K562 (cell line): ENCODE measurements around the gene COLQ. TPM values are rescaled to one million over a fixed set of nuclear protein-coding genes. Genes with fewer than 3 reads are reported as not detected.

Experiments used
- HNRNPUL1 ChIP-seq: fragments of 200-400 bp; formaldehyde crosslinking; IDR thresholded peaks from 2 replicates; pipeline ENCODE4 v1.6.1; 2017; ENCODE audit warnings: low read length
- HSF4 ChIP-seq: fragments of 250-450 bp; sonication (Bioruptor Pico); IDR thresholded peaks from 2 replicates; pipeline ENCODE4 v2.1.2; 2022; ENCODE audit warnings: mild to moderate bottlenecking, moderate library complexity, borderline replicate concordance
- JUNB ChIP-seq: fragments of 450-650 bp; formaldehyde crosslinking; conservative IDR thresholded peaks from 2 replicates; pipeline ENCODE4 v1.4.0; 2020; ENCODE audit warnings: mild to moderate bottlenecking
- MEF2A ChIP-seq: IDR thresholded peaks from 2 replicates; pipeline ENCODE4 v1.6.1; 2011; ENCODE audit warnings: low read depth, mild to moderate bottlenecking, low read length, moderate library complexity; ENCODE audit not compliant: control insufficient read depth
- MLLT1 ChIP-seq, 2 experiments: fragments of 450-650 bp; IDR thresholded peaks; 2 replicates each; pipeline ENCODE4 v1.6.1; 2016
- NR1H2 ChIP-seq: sonication (generic); formaldehyde crosslinking; IDR thresholded peaks from 2 replicates; pipeline ENCODE4 v1.4.0; 2020; ENCODE audit warnings: mild to moderate bottlenecking, missing genetic modification reagents
- PHB ChIP-seq: fragments of 250-450 bp; sonication (Bioruptor Pico); IDR thresholded peaks from 2 replicates; pipeline ENCODE4 v1.5.0; 2021
- RHOXF2B ChIP-seq: fragments of 250-450 bp; sonication (Bioruptor Pico); conservative IDR thresholded peaks from 2 replicates; pipeline ENCODE4 v1.5.1; 2021
- SIN3A ChIP-seq, 2 experiments: fragments of 150-350 bp in 1 of 2; IDR thresholded peaks; 2 replicates each; pipeline ENCODE4 v1.6.1; 2011 to 2016; ENCODE audit warnings: borderline replicate concordance in 2 of 2, low read depth in 2 of 2, low read length in 2 of 2, mild to moderate bottlenecking in 2 of 2, moderate library complexity in 2 of 2; ENCODE audit not compliant: control insufficient read depth in 1 of 2
- SMAD3 ChIP-seq: fragments of 450-650 bp; formaldehyde crosslinking; conservative IDR thresholded peaks from 2 replicates; pipeline ENCODE4 v1.4.0; 2020; ENCODE audit warnings: mild to moderate bottlenecking
- SRSF7 ChIP-seq: fragments of 200-400 bp; formaldehyde crosslinking; optimal IDR thresholded peaks from 2 replicates; pipeline ENCODE3; 2017; ENCODE audit warnings: mild to moderate bottlenecking, low read depth, low read length
- TAF7 ChIP-seq: fragments of 450-650 bp; IDR thresholded peaks from 2 replicates; pipeline ENCODE4 v1.6.1; 2016; ENCODE audit warnings: missing genetic modification characterization, missing compliant biosample characterization
- TBP ChIP-seq: optimal IDR thresholded peaks from 2 replicates; pipeline ENCODE3; 2011; ENCODE audit warnings: low read depth, low read length, improper control_type of control experiment
- UBTF ChIP-seq, 2 experiments: IDR thresholded peaks; 2 replicates each; pipeline ENCODE4 v1.6.1; 2012; ENCODE audit warnings: improper control_type of control experiment in 2 of 2, low read depth in 2 of 2, low read length in 2 of 2, borderline replicate concordance in 1 of 2
- XRCC5 ChIP-seq: fragments of 200-400 bp; formaldehyde crosslinking; IDR thresholded peaks from 2 replicates; pipeline ENCODE4 v1.6.1; 2017; ENCODE audit warnings: low read depth, mild to moderate bottlenecking, low read length
- ZZZ3 ChIP-seq: fragments of 450-650 bp; IDR thresholded peaks from 2 replicates; pipeline ENCODE4 v1.6.1; 2016; ENCODE audit warnings: antibody characterized with exemption, mild to moderate bottlenecking, moderate library complexity
- polyA plus RNA-seq, 8 experiments: library from polyadenylated mRNA; depleted of rRNA in 4 of 8; stranded (reverse) in 5 of 8; unstranded in 3 of 8; fragments of >200 nt; fragmentation: Nextera tagmentation in 2 of 8; fragmentation: Illumina TruSeq in 1 of 8; extraction: Ambion mirVana in 2 of 8; extraction: Trizol in 1 of 8; gene quantifications; 2 replicates each; pipeline versions ENCODE4 v1.2.1 to v1.2.3, GENCODE V29; 2011 to 2014; ENCODE audit warnings: inconsistent platforms in 1 of 8, missing spikeins in 1 of 8
- total RNA-seq, 7 experiments: library from RNA; depleted of rRNA in 6 of 7; stranded (reverse); fragments of >200 nt in 6 of 7; fragmentation: Illumina TruSeq in 2 of 7; extraction: Trizol in 2 of 7; gene quantifications; 2 replicates each; pipeline versions ENCODE4 v1.2.1 to v1.2.3, GENCODE V29; 2011 to 2021; ENCODE audit warnings: low replicate concordance in 1 of 7
- TF ChIP-seq, protein P1 (sequence below): fragments of 450-650 bp; IDR thresholded peaks from 2 replicates; pipeline ENCODE4 v1.7.0; 2016; ENCODE audit warnings: borderline replicate concordance
- TF ChIP-seq, protein P2 (sequence below): IDR thresholded peaks from 2 replicates; pipeline ENCODE4 v1.6.1; 2016; ENCODE audit warnings: missing genetic modification characterization, missing compliant biosample characterization
- TF ChIP-seq, protein P3 (sequence below): fragments of 250-450 bp; sonication (Bioruptor Pico); IDR thresholded peaks from 2 replicates; pipeline ENCODE4 v1.4.0; 2020; ENCODE audit warnings: borderline replicate concordance

COLQ gene
- total and polyA plus RNA-seq, 9 of the 15 experiments (the other 6 are each of a cell fraction or from before 2014, with no cell fraction given), result 0.04 to 0.36 (median 0.27) TPM; not detected in 4

DNA sequence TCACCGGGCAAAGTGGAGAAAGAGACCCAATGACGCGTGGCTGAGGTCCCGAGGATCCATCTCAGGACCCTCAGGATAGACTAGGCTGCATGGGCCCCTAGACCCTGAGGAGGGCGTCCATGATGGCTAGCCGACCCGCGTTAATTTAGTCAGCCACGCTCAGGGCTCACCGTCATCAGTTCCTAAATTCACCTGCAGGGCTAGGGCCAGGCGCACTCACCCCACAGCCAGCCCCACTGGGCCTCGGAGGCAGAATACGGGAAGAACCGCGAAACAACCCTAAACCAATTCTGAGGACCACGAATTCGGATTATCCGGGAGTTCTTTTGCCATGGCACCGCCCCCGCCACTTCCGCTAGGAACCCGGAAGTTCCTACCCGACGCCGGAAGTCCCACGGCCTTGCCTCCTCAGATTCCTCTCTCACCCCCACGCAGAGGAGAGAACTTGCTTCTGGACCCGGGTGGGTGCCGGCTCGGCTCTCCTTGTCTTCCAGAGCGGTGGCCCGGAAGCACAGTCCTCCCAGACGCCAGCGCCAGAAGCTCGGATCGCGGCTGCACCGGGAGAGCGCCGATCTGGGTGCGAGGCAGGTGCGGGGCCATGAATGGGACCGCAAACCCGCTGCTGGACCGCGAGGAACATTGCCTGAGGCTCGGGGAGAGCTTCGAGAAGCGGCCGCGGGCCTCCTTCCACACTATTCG, 94.2 kb downstream of the COLQ start, which contains the start of the genes EAF1 and METTL6 (continued):
- TF ChIP-seq, protein P1, sequence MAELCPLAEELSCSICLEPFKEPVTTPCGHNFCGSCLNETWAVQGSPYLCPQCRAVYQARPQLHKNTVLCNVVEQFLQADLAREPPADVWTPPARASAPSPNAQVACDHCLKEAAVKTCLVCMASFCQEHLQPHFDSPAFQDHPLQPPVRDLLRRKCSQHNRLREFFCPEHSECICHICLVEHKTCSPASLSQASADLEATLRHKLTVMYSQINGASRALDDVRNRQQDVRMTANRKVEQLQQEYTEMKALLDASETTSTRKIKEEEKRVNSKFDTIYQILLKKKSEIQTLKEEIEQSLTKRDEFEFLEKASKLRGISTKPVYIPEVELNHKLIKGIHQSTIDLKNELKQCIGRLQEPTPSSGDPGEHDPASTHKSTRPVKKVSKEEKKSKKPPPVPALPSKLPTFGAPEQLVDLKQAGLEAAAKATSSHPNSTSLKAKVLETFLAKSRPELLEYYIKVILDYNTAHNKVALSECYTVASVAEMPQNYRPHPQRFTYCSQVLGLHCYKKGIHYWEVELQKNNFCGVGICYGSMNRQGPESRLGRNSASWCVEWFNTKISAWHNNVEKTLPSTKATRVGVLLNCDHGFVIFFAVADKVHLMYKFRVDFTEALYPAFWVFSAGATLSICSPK, result no peak
- TF ChIP-seq PHB (CRISPR knock-in tag) (no peak), SRSF7 (no peak), XRCC5 (no peak), HSF4 (CRISPR knock-in tag) (no peak), NR1H2 (CRISPR knock-in tag) (0 out of 2 replicates have a peak, but pooled peaks have one; percentile 30), MEF2A (no peak), ZZZ3 (0 out of 2 replicates have a peak, but pooled peaks have one; percentile 74), TBP (no peak), RHOXF2B (CRISPR knock-in tag) (no peak), MLLT1 (IDR thresholded peaks at IDR 0.05) (peak in 1 of 2 experiments; percentile 21; a peak in 1 of 4 replicates), TAF7 (tag) (0 out of 2 replicates have a peak, but pooled peaks have one; percentile 29), UBTF (IDR thresholded peaks at IDR 0.05; ENCODE audit: borderline replicate concordance in 1 of 2, low read depth in 2 of 2, low read length in 2 of 2) (peak in 1 of 2 experiments; percentile 72; a peak in 1 of 4 replicates), JUNB (CRISPR knock-in tag) (no peak), HNRNPUL1 (no peak), SIN3A (IDR thresholded peaks at IDR 0.05; ENCODE audit: borderline replicate concordance in 2 of 2, control insufficient read depth in 1 of 2, low read depth in 2 of 2, low read length in 2 of 2) (peak; percentile 25 to 88; a peak in 3 of 4 replicates), SMAD3 (CRISPR knock-in tag) (no peak)
- TF ChIP-seq, protein P2, sequence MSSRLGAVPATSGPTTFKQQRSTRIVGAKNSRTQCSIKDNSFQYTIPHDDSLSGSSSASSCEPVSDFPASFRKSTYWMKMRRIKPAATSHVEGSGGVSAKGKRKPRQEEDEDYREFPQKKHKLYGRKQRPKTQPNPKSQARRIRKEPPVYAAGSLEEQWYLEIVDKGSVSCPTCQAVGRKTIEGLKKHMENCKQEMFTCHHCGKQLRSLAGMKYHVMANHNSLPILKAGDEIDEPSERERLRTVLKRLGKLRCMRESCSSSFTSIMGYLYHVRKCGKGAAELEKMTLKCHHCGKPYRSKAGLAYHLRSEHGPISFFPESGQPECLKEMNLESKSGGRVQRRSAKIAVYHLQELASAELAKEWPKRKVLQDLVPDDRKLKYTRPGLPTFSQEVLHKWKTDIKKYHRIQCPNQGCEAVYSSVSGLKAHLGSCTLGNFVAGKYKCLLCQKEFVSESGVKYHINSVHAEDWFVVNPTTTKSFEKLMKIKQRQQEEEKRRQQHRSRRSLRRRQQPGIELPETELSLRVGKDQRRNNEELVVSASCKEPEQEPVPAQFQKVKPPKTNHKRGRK, result no peak
- TF ChIP-seq, protein P3, sequence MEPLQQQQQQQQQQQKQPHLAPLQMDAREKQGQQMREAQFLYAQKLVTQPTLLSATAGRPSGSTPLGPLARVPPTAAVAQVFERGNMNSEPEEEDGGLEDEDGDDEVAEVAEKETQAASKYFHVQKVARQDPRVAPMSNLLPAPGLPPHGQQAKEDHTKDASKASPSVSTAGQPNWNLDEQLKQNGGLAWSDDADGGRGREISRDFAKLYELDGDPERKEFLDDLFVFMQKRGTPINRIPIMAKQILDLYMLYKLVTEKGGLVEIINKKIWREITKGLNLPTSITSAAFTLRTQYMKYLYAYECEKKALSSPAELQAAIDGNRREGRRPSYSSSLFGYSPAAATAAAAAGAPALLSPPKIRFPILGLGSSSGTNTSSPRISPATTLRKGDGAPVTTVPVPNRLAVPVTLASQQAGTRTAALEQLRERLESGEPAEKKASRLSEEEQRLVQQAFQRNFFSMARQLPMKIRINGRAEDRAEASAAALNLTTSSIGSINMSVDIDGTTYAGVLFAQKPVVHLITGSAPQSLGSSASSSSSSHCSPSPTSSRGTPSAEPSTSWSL (CRISPR knock-in tag), result no peak
